GM18951 (cell line): ENCODE results near the gene ADD3.

Experiments used
- POLR2A ChIP-seq: IDR thresholded peaks from 4 replicates; pipeline ENCODE4 v1.6.1; 2011; ENCODE audit warnings: mild to moderate bottlenecking; ENCODE audit not compliant: insufficient read length, insufficient read depth; ENCODE audit errors: extremely low read depth
- in situ Hi-C: fragments of 300-500 bp; cut with MboI; formaldehyde crosslinking; loops from one replicate; pipeline ENCODE4 v1.12.0; 2022; ENCODE audit warnings: low sequenced_read_pairs, mixed read lengths, inconsistent platforms; ENCODE audit not compliant: unreplicated experiment

Gene ADD3

GRCh38 chr10:110150046-110150445 lies 142.3 kb downstream of the ADD3 start:
- in situ Hi-C loops = no loop called here
- TF ChIP-seq POLR2A = no peak

GRCh38 chr10:110150981-110151380 lies 143.2 kb downstream of the ADD3 start:
- TF ChIP-seq POLR2A = no peak

GRCh38 chr10:110151467-110151866 lies 143.7 kb downstream of the ADD3 start:
- no peak for TF ChIP-seq POLR2A
- in situ Hi-C loops = no loop called here

More at GRCh38 chr10:110150981-110151380, 143.2 kb downstream of the ADD3 start:
- in situ Hi-C loops = no loop called here

GRCh38 chr10:110151971-110152370 lies 144.2 kb downstream of the ADD3 start:
- no peak for TF ChIP-seq POLR2A
- in situ Hi-C loops = no loop called here

GRCh38 chr10:110153396-110153795 lies 145.6 kb downstream of the ADD3 start:
- TF ChIP-seq POLR2A = no peak
- in situ Hi-C loops = no loop called here

- in situ Hi-C loops = no loop called here
- no peak for TF ChIP-seq POLR2A
Observed at GRCh38 chr10:110156046-110156445, 148.3 kb downstream of the ADD3 start.

- in situ Hi-C loops = no loop called here
- TF ChIP-seq POLR2A = no peak
Observed at GRCh38 chr10:110158051-110159005, 150.5 kb downstream of the ADD3 start.

- in situ Hi-C loops = no loop called here
- no peak for TF ChIP-seq POLR2A
Observed at GRCh38 chr10:110160081-110160480, 152.3 kb downstream of the ADD3 start.

- in situ Hi-C loops = no loop called here
- TF ChIP-seq POLR2A = no peak
Observed at GRCh38 chr10:110160522-110160921, 152.7 kb downstream of the ADD3 start.

DNA sequence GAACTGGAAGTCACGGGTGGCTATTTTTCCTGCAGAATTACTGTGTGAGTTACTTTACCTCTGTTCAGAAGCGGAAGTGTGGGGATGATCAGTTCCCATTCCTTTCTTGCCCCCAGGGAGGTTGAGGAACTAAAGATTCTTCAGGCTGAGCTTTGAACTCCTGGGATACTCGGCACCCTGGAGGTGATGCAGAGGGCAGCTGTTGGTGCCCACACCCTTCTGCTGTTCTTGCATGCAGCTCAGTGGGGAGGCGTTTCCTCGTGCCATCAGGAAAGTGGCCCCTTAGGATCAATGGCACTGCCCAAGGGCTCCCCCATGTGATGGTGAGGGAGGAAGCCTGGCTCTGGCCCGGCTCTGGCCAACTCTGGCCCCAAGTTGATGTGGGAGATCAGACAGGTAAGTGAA lies 155.0 kb downstream of the ADD3 start:
- in situ Hi-C loops = no loop called here
- no peak for TF ChIP-seq POLR2A

DNA sequence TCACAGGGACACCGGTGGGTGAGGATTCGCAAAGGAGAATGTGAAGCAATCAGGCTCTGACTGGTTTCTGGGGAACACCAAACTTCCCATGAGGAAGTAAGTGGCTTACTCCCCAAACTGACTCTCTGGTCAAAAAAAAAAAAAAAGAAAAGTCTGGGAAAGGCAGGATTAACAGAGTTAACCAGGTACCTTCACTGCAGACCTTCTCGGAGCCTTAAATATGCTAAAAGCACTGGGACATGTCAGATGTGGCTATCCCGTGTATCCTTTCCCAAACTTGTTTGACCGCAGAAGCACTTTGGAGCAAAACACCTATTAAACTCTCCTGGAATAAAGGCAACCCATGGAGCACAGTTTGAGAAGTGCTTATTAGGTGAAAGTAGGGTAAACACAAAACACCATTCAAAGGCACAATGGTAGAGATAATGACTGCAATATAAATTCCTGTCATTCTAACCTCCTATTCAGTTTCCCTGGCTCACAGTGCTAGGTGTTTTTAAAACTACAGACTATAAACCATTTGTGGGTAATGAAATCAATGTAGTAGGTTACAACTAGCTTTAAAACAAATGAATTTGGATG lies 155.5 kb downstream of the ADD3 start:
- TF ChIP-seq POLR2A = no peak
- in situ Hi-C loops = no loop called here

GRCh38 chr10:110163841-110164240 lies 156.1 kb downstream of the ADD3 start:
- in situ Hi-C loops = no loop called here
- TF ChIP-seq POLR2A = no peak

- in situ Hi-C loops = no loop called here
- no peak for TF ChIP-seq POLR2A
Observed at GRCh38 chr10:110165239-110165638, 157.5 kb downstream of the ADD3 start.

DNA sequence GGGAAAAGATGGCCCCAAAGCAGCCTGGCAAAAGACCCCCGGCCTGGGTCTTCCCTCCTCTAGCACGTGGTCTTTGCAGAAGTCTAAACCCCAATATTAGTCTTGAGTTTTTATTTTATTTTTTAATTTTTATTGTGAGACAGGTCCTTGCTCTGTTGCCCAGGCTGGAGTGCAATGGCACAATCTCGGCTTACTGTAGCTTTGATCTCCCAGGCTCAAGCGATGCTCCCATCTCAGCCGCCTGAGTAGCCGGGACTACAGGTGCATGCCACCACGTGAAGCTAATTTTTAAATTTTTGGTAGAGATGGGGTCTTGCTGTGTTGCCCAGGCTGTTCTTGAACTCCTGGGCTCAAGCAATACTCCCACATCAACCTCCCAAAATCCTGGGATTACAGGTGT lies 159.4 kb downstream of the ADD3 start:
- no peak for TF ChIP-seq POLR2A
- in situ Hi-C loops = no loop called here
